GM13977 (cell line): Measurements from ENCODE around the gene SORCS1.

ENCODE experiments used
- DNase-seq: peaks from one replicate; pipeline ENCODE4 v3.0.0; 2012; ENCODE audit warnings: low spot score
- CTCF ChIP-seq: IDR thresholded peaks from 2 replicates; pipeline ENCODE4 v1.5.1; 2012; ENCODE audit warnings: mild to moderate bottlenecking, control low read depth; ENCODE audit not compliant: insufficient read depth; ENCODE audit errors: extremely low read depth, missing control alignments
- in situ Hi-C: fragments of 300-500 bp; cut with MboI; formaldehyde crosslinking; loops from one replicate; pipeline ENCODE4 v1.12.0; 2022; ENCODE audit warnings: low sequenced_read_pairs, low pct_unique_long_range_greater_than_20kb, mixed read lengths, inconsistent platforms; ENCODE audit not compliant: unreplicated experiment

Gene SORCS1

GRCh38 chr10:106857728-106858127 is 306.8 kb downstream of the SORCS1 start:
- DNase-seq: no peak
- TF ChIP-seq CTCF: no peak
- in situ Hi-C loops: no loop called here

- in situ Hi-C loops: no loop called here
- no peak for DNase-seq
- no peak for TF ChIP-seq CTCF
Measured at GRCh38 chr10:106857213-106857612, 307.3 kb downstream of the SORCS1 start.

GRCh38 chr10:106836933-106837663 is 327.4 kb downstream of the SORCS1 start:
- in situ Hi-C loops: no loop called here
- no peak for DNase-seq
- no peak for TF ChIP-seq CTCF

GRCh38 chr10:106832846-106833245 is 331.7 kb downstream of the SORCS1 start:
- in situ Hi-C loops: no loop called here
- no peak for DNase-seq
- no peak for TF ChIP-seq CTCF

- no peak for TF ChIP-seq CTCF
- in situ Hi-C loops: no loop called here
- no peak for DNase-seq
Measured at GRCh38 chr10:106830471-106830870, 334.0 kb downstream of the SORCS1 start.

GRCh38 chr10:106830006-106830405 is 334.5 kb downstream of the SORCS1 start:
- no peak for TF ChIP-seq CTCF
- no peak for DNase-seq
- in situ Hi-C loops: no loop called here
